ENCODE data around the gene GYPA.

GRCh38 chr4:144090744-144091143, 49.8 kb downstream of the GYPA start:
- TF ChIP-seq, protein P1, sequence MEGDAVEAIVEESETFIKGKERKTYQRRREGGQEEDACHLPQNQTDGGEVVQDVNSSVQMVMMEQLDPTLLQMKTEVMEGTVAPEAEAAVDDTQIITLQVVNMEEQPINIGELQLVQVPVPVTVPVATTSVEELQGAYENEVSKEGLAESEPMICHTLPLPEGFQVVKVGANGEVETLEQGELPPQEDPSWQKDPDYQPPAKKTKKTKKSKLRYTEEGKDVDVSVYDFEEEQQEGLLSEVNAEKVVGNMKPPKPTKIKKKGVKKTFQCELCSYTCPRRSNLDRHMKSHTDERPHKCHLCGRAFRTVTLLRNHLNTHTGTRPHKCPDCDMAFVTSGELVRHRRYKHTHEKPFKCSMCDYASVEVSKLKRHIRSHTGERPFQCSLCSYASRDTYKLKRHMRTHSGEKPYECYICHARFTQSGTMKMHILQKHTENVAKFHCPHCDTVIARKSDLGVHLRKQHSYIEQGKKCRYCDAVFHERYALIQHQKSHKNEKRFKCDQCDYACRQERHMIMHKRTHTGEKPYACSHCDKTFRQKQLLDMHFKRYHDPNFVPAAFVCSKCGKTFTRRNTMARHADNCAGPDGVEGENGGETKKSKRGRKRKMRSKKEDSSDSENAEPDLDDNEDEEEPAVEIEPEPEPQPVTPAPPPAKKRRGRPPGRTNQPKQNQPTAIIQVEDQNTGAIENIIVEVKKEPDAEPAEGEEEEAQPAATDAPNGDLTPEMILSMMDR (conservative IDR thresholded peaks at IDR 0.05; ENCODE audit: low read depth, low read length), result no peak
- TF ChIP-seq EZH2 (IDR thresholded peaks at IDR 0.05; ENCODE audit: low read length, unreplicated experiment) (no peak), EZH2phosphoT487 (IDR thresholded peaks at IDR 0.05; ENCODE audit: borderline replicate concordance, low read length) (no peak)
